CD4-positive, alpha-beta T cell treated with Interleukin-15 for 1 hour (primary cell): Measurements from ENCODE around the gene FAM149B1.
"Not testable (repeated sequence)": the region's sequence is repeated elsewhere in the genome, so short reads cannot be mapped to it uniquely, and the experiment has no call there.

Source experiments
- DNase-seq: peaks from one replicate; pipeline ENCODE4 v3.0.0-alpha.2; 2020

Gene FAM149B1

DNA sequence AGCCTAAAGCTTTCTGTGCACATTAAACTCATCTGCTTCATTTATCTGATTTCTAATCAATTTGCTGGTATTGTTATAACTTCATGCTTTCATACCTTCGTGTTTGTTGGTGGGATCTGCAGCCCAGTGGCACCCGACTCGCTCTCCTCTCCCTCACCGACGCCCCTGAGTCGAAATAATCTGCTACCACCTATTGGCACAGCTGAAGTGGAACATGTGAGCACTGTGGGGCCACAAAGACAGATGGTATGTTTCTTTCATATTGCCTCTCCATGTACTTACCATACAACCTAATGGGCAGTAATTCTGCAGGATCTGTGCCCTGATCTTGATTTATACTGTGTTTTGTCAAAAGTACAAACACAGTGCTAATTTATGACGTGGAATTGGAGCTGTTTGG, 66.8 kb downstream of the FAM149B1 start:
- no peak for DNase-seq

DNA sequence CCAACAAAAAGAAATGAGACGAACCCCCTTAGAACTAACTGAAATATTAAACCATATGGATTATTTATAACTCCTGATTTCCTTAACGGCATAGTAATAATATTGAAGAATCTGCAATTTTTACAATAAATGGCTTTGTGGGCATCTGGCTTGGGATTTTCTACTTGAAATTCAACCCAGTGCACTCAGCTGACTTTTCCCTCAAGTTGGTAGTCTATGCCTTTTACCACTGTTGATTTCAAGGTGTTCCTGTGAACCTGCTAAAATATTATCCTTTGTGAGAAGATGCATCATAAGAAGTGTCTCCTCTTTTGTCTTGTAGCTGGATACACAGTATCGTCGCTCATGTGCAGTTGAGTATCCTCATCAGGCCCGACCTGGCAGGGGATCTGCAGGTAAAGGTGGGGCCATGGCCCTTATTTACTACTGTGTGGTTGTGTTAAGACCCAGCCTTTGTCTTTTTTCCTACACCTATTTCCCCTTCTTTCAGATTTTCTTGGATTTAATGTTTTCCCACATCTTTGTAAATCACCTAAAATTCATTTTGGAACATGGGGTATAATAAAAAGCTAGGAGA, 71.2 kb downstream of the FAM149B1 start:
- DNase-seq, result no peak

DNA sequence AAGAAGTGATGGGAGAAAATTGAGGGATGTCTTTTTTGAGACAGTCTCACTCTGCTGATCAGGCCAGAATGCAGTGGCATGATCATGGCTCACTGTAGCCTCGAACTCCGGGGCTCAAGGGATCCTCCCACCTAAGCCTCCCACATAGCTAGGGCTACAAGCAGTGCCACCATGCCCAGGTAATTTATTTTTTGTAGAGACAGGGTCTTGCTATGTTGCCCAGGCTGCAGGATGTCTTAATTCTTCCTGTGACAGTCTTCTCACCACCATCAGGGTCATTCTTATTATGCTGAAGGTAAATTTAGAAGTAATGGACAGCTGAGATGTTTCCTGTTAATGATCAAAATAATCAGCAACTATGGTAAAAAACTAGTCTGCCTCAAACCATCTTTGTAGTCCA, 72.0 kb downstream of the FAM149B1 start:
- DNase-seq, result no peak

DNA sequence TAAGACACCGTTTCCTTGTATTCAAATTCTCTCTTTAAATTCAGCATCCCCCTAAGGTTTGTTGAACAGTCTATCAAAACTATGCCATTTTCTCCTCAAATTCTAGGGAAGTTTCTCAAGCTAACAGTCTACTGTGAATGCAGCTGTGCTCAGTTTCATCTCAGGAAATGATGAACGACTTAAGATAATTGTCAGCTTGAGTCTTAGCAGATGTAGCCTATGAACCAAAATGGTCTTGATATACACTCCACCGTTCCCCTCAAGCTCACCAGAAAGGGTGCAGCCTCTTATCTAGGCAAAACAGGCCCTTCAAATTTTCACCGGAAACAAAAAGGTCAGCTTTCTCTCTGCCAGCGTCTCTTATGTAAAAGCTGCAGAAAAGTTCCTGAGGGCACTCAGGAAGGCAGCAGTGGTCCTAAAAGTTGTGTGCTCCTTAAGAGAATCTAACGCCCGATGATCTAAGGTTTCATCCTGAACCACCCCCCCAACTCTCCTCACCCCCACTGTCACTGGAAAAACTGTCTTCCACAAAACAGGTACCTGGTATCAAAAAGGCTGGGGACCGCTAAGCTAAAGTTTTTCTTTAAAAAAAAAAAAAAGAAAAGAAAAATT, 77.1 kb downstream of the FAM149B1 start:
- DNase-seq, result no peak

DNA sequence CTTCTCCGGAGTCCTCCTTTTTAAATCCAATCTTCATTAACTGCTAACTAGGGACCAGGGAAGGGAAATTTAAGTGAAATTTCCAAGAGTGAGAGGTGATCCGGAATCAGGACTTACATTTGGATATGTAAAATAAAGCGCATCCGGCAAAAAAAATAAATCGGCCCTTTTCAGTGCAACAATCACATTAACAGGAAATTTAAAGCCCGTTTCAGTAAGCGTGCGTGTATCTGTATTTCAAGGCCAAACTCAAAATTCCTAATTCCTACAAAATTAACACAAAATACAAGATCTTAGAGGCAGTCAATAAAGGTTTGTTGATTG, 78.4 kb downstream of the FAM149B1 start:
- no peak for DNase-seq

DNA sequence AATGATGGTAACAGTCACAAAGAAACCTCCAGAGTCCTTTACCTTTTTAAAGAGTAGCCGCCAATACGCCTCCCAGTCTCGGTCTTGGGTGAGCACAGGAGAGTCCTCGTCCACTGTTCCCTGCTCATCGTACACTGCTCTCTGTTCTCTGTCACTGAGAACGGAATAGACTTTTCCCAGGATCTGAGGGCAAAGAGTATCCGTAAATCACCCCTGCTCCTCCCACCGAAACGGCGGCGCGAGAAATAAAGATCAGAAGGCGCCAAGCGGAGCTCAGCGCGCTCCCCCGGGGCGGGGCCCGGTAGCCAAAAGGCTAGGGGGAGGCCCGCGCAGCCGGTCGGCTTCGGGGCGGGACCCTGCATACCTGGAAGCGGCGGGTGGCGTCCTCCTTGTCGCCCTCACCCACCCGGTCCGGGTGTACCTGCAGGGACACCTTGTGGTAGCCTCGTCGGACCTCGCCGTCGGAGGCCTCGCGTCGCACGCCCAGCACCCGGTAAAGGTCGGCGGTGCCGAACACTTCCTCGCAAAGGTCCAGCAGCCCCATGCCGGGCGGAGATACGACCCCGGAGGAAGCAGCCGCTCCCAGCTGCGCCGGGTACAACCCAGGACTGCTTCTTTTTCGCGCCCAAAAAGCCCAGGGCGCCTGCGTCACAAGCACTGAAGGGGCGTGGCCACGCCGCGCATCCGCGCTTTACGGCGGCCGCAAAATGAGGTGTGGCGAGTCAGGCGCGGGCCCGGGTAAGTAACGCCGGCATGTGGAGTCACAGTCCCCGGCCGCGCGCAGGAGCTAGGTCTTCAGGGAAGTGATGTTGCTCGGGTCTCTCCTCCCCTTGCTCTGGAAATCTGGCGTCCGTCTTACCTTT, 79.0 kb downstream of the FAM149B1 start, which contains the start of gene DNAJC9:
DNAJC9 (minus strand) TSS at position 610 of the 863 bp plus-strand sequence; CDS start at position 544, 66 bp downstream.
- peak; percentile 95 for DNase-seq

DNA sequence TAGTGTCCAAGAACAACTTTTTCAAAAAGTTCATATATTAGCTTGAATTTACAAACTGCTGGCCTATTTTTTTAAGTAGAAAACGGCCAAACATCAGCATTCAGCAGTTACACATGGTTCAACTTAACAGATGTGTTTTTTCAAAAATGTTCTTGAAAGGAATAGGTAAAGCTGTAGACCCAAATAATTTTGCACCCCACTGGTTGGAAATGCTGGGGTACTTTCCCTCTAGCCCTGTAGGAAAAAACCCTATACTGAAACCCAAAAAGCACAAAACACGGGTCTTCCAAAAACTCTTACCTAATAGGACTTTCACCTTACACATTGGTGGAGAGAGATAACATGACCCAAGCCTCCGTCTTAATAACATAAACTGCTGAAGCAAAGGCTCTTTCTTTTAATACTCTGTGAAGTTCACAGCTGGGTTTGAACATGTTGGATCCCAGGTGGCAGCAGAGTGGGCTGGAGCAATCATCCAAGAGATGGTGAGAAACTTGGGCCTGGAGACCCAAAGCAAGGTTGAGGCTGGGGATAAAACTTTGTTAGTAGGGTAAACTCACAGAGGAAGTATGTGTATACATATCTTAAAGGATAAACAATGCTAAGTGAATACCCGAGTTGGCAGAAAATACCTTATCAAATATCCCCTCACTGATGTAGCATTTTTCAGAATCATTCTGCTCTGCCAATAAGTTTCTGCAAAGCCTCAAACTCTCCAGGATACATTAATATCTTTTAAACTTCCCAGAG, 79.8 kb downstream of the FAM149B1 start:
- DNase-seq, result no peak

DNA sequence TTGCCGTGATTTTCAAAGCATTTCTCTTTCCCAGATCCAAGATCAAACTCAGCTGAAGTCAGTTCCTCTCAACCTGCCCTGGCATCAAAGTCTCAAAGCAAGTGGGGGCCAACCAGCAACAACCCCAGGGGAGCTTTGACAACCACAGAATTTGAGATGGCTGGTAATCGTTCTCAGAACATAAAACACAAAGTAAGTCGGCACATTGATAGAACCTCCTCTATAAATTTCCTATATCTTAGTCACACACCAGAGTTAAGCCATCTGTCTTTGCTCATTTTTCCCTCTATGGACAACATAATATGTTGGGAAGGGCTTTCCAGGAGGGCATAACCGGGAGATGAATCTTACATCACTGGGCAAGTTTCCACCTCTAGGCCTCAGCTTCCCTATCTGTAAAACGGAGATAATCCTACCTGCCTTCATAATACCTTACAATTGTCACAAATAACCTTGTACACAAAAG, 80.4 kb downstream of the FAM149B1 start:
- DNase-seq, result no peak

DNA sequence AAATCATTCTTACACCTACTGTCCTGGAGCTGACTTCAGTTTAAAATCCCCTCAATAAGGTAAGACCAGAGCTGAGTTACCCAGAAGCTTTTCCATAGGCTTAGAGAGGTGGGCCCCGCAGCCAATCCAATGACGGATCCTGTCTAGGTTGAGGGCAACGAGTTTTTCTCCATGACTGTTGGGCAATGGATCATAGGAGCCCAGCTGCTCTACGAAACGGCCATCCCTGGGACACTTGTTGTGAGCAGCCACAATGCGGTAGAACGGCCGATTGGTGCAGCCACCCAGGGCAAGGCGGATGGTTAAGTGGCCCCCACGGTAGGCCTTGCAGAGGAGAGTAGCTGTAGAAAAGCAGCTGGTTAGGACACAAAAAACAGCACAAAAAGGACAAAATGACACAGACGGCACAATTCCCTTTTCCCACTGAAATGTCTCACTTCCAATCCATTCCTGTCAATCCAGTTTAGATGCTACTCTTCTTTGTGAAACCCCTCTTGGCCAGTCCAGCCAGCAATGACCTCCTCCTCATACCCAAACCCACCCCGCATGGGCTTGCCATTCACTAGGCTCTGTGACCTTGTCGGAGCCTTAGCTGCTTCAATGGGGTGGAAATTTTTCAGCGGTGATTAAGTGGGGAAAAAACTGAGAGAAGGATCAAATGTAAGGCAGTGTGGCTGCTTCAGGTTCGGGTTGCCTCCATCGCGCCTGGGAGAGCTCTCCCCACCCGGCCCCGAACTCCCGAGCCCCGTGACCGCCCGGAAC, 83.9 kb downstream of the FAM149B1 start:
- DNase-seq, result no peak

DNA sequence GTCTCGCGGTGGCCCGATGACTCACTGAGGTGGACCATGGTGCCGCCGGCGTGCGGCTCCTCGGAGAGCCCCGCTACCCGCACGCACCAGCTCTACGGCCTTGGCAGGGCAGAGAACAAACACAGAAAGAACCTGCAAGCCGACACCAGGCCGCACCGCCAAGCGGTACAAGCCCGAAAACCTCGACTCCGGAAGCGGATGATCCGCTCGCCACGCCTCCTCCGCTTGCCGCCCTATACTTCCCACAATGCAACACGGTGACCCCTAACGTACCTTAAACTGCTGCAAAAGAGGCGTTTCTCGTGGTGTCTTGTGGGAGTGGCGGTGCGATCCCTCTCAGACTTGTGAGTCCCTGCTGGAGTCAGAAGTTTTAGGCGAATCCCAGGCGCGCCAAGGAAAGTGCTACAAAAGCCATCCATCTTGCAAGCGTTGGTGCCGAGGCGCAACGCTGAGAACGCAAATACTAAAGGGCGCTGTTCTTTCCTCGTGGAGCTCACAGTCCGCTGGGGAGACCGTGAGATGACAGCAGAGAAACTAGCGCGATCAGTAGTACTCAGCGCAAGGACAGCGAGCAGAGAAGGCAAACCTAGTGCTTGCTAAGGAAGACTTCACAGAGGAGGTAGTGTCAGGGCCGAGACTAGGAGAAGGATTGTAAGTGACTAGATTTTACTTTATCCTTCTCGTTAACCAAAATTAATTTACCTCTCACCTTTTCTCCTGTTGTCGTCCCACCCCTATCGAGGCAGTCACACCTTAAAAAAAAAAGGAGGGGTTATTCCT, 84.7 kb downstream of the FAM149B1 start, which contains the start of gene MRPS16:
MRPS16 (minus strand) TSS at position 200 of the 780 bp plus-strand sequence; CDS start at position 38, 162 bp downstream.
- DNase-seq, result peak; percentile 91

DNA sequence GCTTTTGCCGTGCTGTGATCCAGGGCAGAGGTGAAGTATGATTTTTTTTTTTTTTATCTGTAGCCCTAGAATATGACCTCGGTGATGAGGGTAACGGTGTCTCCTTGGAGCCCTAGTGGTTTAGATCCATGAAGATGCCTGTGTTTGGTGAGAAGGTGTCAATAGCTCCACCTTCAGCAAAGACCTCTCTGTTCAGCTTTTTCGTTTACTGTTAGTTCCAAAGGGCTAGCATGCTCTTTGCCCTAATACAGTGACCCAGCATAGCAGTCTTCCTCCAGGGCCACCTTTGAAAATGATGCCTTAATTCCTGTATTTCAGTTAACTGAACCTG, 85.3 kb downstream of the FAM149B1 start:
- no peak for DNase-seq

DNA sequence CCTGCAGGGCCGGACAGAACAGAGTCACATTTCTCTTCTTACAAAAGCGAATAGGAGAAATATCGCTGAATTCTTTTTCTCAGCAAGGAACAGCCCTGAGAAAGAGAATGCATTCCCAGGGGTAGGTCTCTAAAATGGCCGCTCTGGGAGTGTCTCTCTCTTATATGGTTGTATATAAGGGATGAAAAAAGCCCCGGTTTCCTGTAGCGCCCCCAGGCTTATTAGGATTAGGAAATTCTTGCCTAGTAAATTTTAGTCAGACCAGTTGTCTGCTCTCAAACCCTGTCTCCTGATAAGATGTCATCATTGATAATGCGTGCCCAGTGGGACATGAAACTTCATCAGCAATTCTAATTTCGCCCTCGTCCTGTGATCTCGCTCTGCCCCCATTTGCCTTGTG, 90.7 kb downstream of the FAM149B1 start:
- DNase-seq, result not testable (repeated sequence)

DNA sequence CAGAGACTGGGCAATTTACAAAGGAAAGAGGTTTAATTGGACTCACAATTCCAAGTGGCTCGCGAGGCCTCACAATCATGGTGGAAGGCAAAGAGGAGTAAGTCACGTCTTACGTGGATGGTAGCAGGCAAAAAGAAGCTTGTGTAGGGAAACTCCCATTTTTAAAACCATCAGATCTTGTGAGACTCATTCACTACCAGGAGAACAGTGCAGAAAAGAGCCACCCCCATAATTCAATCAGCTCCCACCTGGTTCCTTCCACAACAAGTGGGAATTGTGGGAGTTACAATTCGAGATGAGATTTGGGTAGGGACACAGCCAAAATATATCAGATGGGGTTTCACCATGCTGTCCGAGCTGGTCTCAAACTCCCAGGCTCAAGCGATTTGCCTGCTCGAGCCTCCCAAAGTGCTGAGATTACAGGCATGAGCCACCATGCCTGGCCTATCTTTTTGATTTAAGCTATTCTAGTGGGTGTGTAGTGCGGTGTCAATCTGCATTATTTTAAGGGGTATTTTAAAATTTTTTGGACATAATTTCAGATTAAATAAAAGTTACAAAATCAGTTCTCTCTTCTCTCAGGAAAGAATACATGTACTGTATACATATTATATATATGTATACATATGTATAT, 93.6 kb downstream of the FAM149B1 start:
- DNase-seq, result no peak

DNA sequence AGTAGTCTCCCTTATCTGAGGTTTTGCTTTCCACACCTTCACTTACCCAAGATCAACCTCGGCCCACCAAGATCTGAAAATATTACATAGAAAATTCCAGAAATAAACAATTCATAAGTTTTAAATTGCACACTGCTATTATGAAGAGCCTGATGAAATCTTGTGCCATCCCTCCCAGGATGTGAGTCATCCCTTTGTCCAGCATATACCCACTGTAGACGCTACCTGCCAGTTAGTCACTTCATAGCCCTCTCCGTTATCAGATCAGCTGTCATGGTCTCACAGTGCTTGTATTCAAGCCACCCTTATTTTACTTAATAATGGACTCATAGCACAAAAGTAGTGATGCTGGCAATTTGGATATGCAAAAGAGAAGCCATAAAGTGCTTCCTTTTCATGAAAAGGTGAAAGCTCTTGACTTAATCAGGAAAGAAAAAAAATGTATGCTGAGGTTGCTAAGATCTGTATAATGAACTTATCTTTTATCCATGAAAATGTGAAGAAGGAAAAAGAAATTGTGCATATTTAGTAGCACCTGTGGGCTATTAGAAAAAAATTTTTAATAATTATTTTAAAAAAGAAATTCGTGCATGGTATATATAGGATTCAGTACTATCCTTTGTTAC, 94.3 kb downstream of the FAM149B1 start:
- no peak for DNase-seq

DNA sequence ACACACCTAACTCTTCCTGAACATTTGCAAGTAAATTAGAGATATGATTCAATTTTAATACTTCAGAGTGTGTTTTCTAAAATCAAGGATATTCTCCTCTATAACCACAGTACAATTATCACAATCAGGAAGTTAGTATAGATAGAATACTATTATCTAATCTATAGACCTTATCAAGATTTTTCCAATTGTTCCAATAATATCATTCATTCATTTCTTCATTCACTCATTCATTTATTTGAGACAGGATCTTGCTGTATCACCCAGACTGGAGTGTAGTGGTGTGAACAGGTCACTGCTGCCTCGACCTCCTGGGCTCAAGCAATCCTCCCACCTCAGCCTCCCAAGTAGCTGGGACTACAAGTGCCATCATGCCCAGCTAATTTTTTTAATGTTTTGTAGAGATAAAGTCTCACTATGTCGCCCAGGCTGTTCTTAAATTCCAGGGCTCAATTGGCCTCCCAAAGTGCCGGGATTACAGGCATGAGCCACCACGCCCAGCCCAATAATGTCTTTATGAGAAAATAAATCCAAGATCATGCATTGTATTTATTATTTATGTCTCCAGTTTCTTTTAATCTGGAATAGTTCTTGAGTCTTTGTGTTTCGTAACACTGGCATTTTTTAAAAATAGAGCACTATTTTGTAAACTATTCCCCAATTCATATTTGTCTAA, 95.1 kb downstream of the FAM149B1 start:
- DNase-seq, result no peak

DNA sequence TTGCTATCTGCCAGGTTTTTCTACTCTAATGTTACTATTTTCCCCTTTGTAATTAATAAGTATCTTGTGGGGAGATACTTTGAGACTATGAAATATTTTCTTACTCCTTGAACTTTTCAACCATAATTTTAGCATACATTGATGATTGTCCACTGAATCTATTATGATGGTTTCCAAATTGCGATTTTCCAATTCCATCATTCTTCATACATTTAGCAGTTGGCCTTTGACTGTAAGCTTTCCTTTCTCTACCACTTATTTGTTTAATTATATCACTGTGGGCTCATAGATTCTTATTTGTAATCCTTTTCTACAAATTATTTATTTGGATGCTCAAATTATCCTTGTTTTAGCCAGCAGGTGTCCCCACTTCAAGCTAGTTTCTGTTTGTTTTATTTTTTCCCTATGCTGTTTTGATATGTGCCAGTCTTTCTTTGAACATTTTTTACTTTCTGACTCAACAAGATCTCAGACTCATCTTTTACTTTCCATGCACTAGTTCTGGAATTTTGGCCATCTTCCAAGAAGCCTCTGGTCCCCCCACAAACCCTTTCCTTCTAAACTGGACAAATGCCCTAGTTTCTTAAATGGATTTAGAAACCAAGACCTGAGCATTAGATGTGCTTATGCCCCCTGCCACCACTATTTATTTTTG, 95.9 kb downstream of the FAM149B1 start:
- DNase-seq, result no peak

DNA sequence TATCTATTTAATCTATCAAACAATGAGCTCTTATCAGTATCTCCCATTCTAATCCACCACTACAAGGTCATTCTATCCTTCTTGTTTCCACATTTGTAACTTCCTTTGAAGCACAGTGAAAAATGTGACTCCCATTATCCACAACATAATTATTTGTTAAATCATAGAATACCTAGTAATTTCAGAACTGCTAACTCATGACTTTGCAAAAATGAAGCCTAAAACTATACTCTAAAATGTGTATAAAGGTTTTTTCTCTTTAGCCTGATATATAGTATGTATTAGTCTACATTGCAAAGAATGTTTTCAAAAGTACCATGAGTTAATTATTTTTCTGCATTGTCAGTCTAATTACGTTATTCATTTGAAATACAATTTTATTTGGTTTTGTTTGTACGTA, 96.5 kb downstream of the FAM149B1 start:
- DNase-seq, result no peak

DNA sequence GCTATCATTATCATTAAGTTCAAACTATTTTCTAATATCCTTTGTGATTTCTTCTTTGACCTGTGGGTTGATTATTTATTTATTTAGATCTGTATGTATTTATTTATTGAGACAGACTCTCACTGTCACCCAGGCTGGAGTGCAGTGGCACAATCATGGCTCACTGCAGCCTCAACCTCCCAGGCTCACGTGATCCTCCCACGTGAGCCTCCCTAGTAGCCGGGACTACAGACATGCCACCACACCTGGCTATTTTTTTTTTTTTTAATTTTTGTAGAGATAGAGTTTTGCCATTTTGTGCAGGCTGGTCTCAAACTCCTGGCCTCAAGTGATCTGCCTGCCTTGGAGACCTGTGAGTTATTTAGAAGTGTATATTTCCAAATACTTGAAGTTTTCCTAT, 113.2 kb downstream of the FAM149B1 start:
- no peak for DNase-seq

DNA sequence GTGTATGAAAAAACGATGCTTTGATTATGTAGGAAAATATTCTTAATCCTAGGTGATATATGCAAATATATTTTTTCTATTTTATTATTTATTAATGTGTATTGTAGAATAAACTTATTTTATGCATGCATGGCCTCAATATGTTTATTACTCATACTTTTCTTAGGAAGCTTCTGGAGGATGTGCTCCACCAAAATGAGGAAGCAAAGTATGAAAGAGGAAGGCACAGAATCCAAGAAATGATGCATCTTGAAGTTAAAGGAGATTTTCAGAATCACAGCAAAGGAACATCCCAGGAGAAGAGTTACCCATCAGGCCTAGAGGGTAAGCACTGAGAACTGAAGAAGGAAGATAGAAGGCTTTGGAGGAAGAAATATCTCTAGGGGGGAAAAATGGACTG, 119.5 kb downstream of the FAM149B1 start:
- DNase-seq, result no peak

DNA sequence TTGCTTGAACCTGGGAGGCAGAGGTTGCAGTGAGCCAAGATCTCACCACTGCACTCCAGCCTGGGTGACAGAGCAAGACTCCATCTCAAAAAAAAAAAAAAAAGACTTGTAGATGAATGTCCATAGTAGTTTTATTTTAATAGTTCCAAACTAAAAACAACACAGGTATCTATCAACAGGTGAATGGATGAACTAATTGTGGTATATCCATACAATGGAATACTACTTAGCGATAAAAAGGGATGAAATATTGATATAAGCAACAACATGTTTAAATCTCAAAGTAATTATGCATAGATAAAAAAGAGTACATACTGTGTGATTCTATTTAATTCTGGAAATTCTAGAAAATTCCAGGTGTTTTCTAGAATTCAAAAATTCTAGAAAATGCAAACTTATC, 122.0 kb downstream of the FAM149B1 start:
- DNase-seq, result no peak
